ENCODE results near the gene DTX1. TPM values are rescaled to one million over a fixed set of nuclear protein-coding genes. Genes with fewer than 3 reads are reported as not detected.
"Not testable (repeated sequence)": the region's sequence is repeated elsewhere in the genome, so short reads cannot be mapped to it uniquely, and the experiment has no call there.

DTX1 gene
- total and polyA plus RNA-seq, 2 of the 8 experiments (the other 6 are each of a cell fraction or from before 2014, with no cell fraction given) = 4.7 to 6.9 TPM

DNA sequence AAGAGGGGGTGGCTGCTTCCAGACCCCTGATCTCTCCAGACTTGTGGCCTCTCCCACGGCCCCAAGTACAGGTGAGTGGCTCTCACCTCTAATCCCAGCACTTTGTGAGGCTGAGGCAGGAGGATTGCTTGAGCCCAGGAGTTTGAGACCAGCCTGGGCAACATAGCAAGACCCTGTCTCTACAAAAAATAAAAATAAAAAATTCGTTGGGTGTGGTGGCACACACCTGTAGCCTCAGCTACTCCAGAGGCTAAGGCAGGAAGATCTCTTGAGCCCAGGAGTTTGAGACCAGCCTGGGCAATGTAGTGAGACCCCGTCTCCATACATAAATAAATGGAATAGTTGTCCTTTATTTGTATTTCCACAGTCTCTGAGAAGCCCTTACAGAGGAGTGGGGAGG lies 85.2 kb downstream of the DTX1 start:
- H3K27me3 ChIP-seq (replicated peaks in 1 of 4; ENCODE audit: control insufficient read depth in 3 of 4, extremely low read depth in 1 of 4, insufficient read depth in 3 of 4, low read length in 3 of 4); H4K8ac ChIP-seq (ENCODE audit: extremely low read depth, insufficient read depth, low read length); H3K18ac ChIP-seq (ENCODE audit: extremely low read depth, low read length); H3K4me2 ChIP-seq (ENCODE audit: insufficient read depth in 1 of 2, low read depth in 2 of 2, low read length in 2 of 2); H2BK120ac ChIP-seq (replicated peaks; ENCODE audit: low read depth, low read length); H4K5ac ChIP-seq (ENCODE audit: insufficient read length, low read depth, low read length); DNase-seq (ENCODE audit: low read depth in 1 of 2, low spot score in 2 of 2); H3K79me1 ChIP-seq (ENCODE audit: low read depth, low read length); H2BK15ac ChIP-seq (ENCODE audit: low read length); FAIRE-seq; POLR2A ChIA-PET (ENCODE audit: partially characterized antibody); H3K4me1 ChIP-seq (replicated peaks in 1 of 4; ENCODE audit: control insufficient read depth in 3 of 4, insufficient read depth in 4 of 4, low read length in 3 of 4); H3K23ac ChIP-seq (ENCODE audit: insufficient read length); H3K9me3 ChIP-seq (ENCODE audit: insufficient read depth in 2 of 2, low read depth in 1 of 2, low read length in 1 of 2); H2BK12ac ChIP-seq (ENCODE audit: low read depth, low read length); H3K27ac ChIP-seq (ENCODE audit: low read depth, low read length); H3K23me2 ChIP-seq (ENCODE audit: low read depth, low read length); H3K4me3 ChIP-seq (ENCODE audit: extremely low read depth in 1 of 4, insufficient read depth in 2 of 4, low read depth in 3 of 4, low read length in 4 of 4); H2AFZ ChIP-seq (ENCODE audit: low read length); H3K36me3 ChIP-seq (ENCODE audit: control insufficient read depth in 2 of 4, insufficient read depth in 4 of 4, low read length in 3 of 4); H2BK5ac ChIP-seq (ENCODE audit: low read depth, low read length); H3K4ac ChIP-seq (replicated peaks; ENCODE audit: insufficient read length, low read depth, low read length); H3K9ac ChIP-seq (replicated peaks in 1 of 4; ENCODE audit: extremely low read depth in 1 of 4, low read depth in 3 of 4, low read length in 3 of 4); H3K56ac ChIP-seq (replicated peaks; ENCODE audit: insufficient read length, low read depth, low read length); H2BK20ac ChIP-seq (ENCODE audit: low read length); H3K79me2 ChIP-seq (ENCODE audit: control insufficient read depth in 1 of 2, insufficient read depth in 2 of 2, low read length in 2 of 2); H4K20me1 ChIP-seq (replicated peaks in 1 of 2; ENCODE audit: control insufficient read depth in 1 of 2, insufficient read depth in 2 of 2, low read length in 2 of 2); H2AK5ac ChIP-seq (ENCODE audit: low read depth, low read length); H3K14ac ChIP-seq (ENCODE audit: insufficient read length); H4K91ac ChIP-seq (replicated peaks; ENCODE audit: insufficient read length, low read length): not testable (repeated sequence)
- WGBS, 2 experiments (ENCODE audit: extremely low coverage in 1 of 2, insufficient coverage in 1 of 2, insufficient read length in 1 of 2, insufficient replicate concordance in 2 of 2, low coverage in 1 of 2, low lambda C conversion rate in 2 of 2, missing lambda C conversion rate in 1 of 2) = 94% methylated on average over 3 of the region's 3 CpGs; no CpG with 5 or more reads in 1 of the 2 experiments
- CTCF ChIA-PET (ENCODE audit: partially characterized antibody) = interaction anchor here (0.7 to 1.8 kb wide), 3 partner anchors 11 to 93 kb away, joined by 3 to 4 read pairs (median 4); no protein-coding TSS in a partner anchor
